ENCODE data around the gene ADGRB3.
"Not testable (repeated sequence)": the region's sequence is repeated elsewhere in the genome, so short reads cannot be mapped to it uniquely, and the experiment has no call there.

ADGRB3 gene

DNA sequence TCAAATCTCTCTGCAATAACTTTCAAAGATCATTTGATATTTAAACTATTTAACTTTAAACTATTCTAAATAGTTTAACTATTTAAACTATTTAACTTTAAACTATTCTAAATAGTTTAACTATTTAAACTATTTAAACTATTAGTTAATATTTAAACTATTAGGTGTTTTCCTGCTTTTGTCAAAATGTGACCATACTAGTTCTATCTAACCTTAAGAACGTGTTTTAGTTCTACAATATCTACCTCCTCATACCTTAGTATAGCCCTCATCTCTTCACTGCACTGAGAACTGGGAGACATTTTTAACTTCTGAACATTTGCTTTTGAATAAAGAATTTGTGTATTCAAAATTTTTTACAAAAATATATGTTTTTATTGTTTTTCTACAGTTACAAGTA is 429.1 kb downstream of the ADGRB3 start:
- DNase-seq, result no peak

GRCh38 chr6:69069881-69070280 is 434.8 kb downstream of the ADGRB3 start:
- no peak for DNase-seq

DNA sequence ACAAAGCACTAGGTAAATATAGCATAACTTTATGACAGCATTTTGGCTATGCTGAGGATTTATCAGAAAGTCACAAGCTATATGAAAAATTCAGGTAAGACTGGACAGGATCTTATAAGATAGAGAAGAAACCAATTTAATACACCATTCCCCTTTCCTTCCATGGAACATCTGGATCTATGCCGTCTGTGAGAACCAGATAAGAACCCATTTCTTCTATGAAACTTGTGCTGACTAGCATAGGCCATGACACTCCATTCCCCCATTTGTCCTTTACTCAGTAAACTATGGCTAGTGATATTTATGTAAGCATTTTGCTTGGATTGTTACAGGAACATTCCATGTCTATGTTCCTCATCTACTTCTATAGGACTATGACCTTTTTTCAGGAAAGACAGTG is 437.7 kb downstream of the ADGRB3 start:
- DNase-seq, result no peak

DNA sequence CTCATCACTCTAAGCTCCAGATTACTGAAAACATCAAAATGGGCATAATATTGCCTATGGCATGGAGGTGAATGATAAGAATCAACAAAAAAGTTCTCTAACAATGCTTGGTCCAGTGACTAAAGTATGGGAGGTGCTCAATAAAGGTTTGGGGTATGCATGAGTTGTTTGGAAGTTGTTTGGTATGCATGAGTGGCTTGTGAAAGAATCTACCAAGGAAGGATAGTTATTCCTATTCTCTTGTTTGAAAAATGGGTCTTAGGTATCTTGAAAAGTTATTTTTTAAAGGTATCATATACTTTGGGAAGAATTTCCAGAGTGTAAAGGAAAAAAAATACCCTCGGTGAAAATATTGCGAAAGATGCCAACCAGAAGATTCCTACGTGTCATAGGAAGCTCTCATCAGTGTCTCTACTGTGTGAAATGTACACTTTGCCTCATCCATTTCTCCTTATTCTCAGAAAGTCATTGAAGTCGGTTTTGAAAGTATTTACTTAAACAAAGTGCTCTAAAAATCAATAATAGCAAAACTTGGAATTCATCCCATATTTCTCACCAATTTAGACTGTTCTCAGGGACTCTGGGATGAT is 449.8 kb downstream of the ADGRB3 start:
- DNase-seq, result no peak

- no peak for DNase-seq
Measured at GRCh38 chr6:69086689-69087088, 451.6 kb downstream of the ADGRB3 start.

DNA sequence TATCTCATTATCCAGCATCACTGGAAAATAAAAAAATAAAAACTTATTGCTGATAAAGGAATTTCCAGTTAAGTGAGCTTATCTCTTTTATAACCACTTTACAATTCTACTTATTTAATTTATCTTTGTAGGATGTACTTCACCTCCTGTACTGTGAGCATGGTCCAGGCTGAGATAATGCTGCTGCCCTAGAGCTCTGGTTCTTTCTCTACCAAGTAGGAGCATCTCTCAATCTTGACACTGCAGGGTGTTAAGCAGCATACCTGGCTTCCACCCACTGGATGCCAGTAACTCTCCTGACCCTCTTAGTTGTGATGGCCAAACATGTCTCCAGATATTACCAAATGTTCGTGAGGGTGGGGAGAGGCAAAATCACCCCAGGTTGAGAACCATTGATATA is 454.5 kb downstream of the ADGRB3 start:
- no peak for DNase-seq

DNA sequence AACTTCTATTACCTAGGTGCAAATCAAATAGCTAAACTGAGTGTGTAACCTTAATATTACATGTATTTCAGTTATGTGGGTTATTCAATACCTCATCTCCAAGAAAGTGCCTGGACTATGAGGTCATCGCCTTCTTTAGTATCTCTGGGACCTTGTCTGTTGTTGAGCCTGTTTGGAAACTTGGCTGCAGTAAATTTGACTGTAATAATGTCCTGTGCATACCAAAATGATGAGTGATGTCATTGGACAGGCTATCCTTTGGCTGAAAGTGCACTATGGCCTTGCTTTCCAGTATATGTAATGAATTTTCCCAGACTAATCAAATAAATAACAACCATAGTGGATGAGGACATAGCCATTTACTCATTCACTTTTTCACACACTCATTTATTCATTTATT is 455.1 kb downstream of the ADGRB3 start:
- no peak for DNase-seq

GRCh38 chr6:69096681-69097080 is 461.6 kb downstream of the ADGRB3 start:
- no peak for DNase-seq

DNA sequence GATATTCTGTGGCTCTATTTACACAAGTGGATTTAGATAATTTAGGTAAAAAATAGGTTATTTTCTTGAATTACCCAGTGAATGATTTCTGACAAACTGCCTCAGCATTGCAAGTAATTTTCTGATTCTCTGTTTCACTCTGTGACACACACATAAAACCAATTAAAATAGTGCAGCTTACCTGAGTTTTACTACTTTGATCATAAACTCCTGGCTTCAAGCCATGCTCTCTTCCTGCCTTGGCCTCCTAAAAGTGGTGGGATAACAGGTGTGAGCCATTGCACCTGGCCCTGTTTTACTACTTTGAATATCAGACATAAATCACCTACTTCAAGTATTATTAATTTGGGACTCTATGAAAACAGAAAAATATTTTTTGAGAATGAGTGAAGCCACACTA is 462.9 kb downstream of the ADGRB3 start:
- DNase-seq, result no peak

DNA sequence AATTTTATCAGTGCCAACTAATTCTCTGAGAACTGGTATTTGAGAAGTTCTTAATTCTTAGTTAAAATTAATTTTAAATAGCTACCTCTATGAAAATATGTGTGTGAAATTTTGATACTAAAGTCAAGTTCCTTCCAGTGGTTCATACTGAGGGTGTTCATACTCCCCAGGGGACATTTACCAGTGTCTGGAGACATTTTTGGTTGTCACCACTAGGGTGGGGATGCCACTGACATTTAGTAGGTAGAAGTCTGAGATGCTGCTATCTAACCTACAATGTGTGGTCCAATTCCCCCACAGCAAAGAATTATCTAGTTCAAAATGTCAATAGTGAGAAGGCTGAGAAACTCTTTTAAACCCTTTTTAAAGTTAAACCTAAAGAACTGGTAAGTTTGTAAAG is 463.8 kb downstream of the ADGRB3 start:
- no peak for DNase-seq

- no peak for DNase-seq
Measured at GRCh38 chr6:69100772-69101171, 465.7 kb downstream of the ADGRB3 start.

DNA sequence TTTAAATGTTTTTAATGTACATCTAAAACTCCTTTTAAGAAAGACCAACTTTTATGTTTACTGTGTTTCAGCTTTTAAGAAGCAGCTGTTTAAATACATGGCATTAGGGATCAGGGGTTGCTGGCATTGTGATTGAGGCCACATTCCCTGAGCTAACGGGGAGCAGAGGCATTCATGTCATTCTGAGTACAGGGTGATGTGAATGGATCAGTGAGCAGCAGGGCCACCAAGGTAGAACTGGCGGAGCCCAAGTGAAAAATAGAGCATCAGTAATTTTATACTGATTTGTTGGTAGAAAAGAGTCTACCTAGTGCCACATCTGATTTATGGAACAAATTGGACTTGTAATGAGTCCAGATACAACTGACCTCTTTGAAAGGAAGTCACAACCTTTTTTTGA is 467.3 kb downstream of the ADGRB3 start:
- no peak for DNase-seq

GRCh38 chr6:69105288-69105687 is 470.2 kb downstream of the ADGRB3 start:
- no peak for DNase-seq

GRCh38 chr6:69106511-69106910 is 471.4 kb downstream of the ADGRB3 start:
- no peak for DNase-seq

- DNase-seq, result no peak
Measured at GRCh38 chr6:69111301-69111700, 476.2 kb downstream of the ADGRB3 start.

DNA sequence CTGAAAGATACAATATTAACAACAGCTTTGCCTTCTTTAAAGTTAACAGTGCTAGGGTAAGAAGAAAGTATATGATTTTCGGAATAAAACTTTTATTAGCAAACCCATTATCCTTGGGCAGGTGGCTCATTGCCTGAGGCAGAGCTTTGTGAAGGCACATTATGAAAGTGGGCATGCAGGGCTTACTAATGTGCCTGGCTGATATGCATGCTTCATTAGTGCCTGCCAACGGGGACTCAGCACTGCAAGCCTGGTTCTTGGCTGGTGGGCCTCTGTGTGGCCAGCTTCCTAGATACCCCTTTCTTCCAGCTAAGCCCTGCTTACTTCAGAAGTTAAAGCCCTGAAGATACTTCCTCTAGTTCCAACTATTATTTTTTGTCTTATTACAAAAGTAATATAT is 481.6 kb downstream of the ADGRB3 start:
- DNase-seq, result no peak

DNA sequence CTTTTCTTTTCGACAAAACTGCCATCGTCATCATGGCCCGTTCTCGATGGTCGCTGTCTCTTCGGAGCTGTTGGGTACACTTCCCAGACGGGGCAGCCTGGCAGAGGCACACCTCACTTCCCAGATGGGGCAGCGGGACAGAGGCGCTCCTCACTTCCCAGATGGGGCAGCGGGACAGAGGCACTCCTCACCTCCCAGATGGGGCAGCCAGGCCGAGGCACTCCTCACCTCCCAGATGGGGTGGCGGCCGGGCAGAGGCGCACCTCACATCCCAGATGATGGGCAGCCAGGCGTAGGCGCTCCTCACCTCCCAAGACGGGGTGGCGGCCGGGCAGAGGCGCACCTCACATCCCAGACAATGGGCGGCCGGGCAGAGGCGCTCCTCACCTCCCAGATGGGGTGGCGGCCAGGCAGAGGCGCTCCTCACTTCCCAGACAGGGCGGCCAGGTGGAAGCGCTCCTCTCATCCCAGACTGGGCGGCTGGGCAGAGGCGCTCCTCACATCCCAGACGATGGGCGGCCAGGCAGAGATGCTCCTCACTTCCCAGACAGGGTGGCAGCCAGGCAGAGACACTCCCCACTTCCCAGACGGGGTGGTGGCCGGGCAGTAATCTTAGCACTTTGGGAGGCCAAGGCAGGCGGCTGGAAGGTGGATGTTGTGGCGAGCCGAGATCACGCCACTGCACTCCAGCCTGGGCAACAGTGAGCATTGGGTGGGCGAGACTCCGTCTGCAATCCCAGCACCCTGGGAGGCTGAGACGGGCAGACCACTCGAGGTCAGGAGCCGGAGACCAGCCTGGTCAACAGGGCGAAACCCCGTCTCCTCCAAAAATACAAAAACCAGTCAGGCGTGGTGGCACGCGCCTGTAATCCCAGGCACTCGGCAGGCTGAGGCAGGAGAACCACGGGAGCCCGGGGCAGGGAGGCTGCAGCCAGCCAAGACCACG is 486.7 kb downstream of the ADGRB3 start:
- not testable (repeated sequence) for DNase-seq

DNA sequence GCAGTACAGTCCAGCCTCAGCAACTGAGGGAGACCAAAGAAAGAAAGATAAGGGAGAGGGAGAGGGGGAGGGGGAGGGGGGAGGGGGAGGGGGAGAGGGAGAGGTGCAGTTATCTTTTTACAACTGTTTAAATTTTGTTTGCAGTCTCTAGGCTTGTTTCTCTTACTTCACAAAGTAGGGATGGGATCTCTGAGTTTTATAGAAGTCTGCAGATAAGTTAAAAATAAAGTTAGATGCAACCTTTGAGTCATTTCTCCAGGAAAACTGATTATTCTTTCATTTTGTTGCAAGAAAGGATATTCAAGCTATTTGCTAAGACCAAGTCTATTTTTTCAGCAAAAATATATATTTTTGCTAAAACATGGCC is 487.3 kb downstream of the ADGRB3 start:
- no peak for DNase-seq

DNA sequence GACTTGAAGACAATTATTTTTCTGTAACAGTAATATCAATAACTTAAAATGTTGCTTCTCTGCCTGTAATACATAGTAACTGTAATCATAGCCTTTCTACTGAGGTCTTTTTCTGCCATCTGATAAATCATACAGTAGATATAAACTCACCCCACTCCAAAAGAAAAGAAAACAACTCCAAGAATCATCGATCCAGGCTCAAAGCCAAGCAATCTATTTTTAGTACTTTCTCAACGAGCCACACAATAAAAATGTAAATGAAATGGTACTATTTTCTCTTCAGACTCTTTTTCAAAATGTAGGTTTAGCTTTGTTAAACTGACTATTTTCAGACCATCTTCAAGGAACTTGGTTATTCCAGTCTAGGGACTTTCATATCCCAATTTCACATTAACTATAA is 493.3 kb downstream of the ADGRB3 start:
- no peak for DNase-seq

GRCh38 chr6:69129046-69129445 is 494.0 kb downstream of the ADGRB3 start:
- no peak for DNase-seq

DNA sequence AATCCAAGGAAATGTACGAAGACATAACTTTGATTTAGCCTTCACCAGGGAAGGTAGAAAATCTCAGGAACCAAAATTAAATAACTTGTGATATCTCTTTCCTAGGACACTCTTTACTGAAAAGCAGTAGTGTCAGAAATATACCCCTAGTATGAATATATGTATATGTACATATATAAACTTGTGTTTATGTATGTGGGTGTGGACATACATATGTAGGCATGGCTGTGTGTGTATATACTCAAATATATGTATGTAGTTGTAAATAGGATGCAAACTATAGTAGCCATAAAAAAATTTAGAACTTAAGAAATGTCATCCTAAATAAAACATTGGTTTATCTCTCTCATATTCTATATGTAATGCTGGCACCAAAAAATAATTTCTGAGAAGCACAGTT is 500.8 kb downstream of the ADGRB3 start:
- DNase-seq, result no peak

DNA sequence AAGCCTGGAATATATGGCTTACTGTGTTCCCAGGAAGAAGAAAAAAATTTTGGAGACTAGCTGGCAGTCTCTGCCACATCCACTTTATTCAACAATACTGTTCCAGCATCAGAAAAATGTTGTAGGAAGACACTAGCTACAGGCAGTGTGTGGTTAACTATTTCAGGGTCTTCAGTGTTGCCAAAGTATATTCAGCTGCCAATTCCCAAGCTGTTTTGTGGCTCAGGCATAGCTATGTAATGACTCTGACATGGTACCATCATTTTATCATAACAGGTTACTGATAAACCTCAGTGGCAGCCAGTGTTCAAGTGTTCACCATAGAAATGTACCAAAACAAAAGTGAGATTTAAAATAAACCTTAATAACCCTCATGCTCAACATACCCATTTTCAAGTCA is 503.1 kb downstream of the ADGRB3 start:
- no peak for DNase-seq

- DNase-seq, result no peak
Measured at GRCh38 chr6:69138893-69139494, 503.9 kb downstream of the ADGRB3 start.

GRCh38 chr6:69145062-69145461 is 510.0 kb downstream of the ADGRB3 start:
- no peak for DNase-seq

Measured in suppressor macrophage treated with lipopolysaccharide for 4 hours (primary cell).